Liver (tissue), 9 donors: ENCODE measurements around the gene TLE3. TPM values are rescaled to one million over a fixed set of nuclear protein-coding genes. Genes with fewer than 3 reads are reported as not detected.

Experiments
- DNase-seq: peaks from one replicate; pipeline ENCODE4 v3.0.0-alpha.2; 2017; ENCODE audit warnings: low spot score
- H3K27ac ChIP-seq, 2 donors: one replicate each; pipeline ENCODE4 v1.7.0; 2013; ENCODE audit warnings: inconsistent platforms in 2 of 2, low read length in 2 of 2, control low read depth in 1 of 2, low read depth in 1 of 2, mild to moderate bottlenecking in 1 of 2
- H3K27me3 ChIP-seq, 4 donors: one replicate each; pipeline versions ENCODE4 v1.6.1 to v1.7.0; 2013; ENCODE audit warnings: low read length in 3 of 4, inconsistent platforms in 1 of 4, mild to moderate bottlenecking in 1 of 4, moderate library complexity in 1 of 4; ENCODE audit not compliant: control insufficient read depth in 4 of 4, insufficient read depth in 4 of 4
- H3K36me3 ChIP-seq, 4 donors: one replicate each; pipeline versions ENCODE4 v1.6.1 to v1.7.0; 2013; ENCODE audit warnings: low read length in 3 of 4, mild to moderate bottlenecking in 3 of 4, low read depth in 1 of 4, moderate library complexity in 1 of 4; ENCODE audit not compliant: control insufficient read depth in 4 of 4, insufficient read depth in 3 of 4
- H3K4me1 ChIP-seq, 4 donors: one replicate each; pipeline versions ENCODE4 v1.6.1 to v1.7.0; 2013; ENCODE audit warnings: low read length in 3 of 4, mild to moderate bottlenecking in 3 of 4, moderate library complexity in 1 of 4; ENCODE audit not compliant: control insufficient read depth in 4 of 4, insufficient read depth in 4 of 4
- H3K4me3 ChIP-seq, 3 donors: one replicate each; pipeline versions ENCODE4 v1.6.1 to v1.7.0; 2013; ENCODE audit warnings: low read length in 3 of 3, control low read depth in 1 of 3, low read depth in 1 of 3, mild to moderate bottlenecking in 1 of 3
- H3K9ac ChIP-seq, 2 donors: one replicate each; pipeline ENCODE4 v1.7.0; 2013; ENCODE audit warnings: low read length in 2 of 2, mild to moderate bottlenecking in 2 of 2, moderate library complexity in 2 of 2, control low read depth in 1 of 2, low read depth in 1 of 2
- H3K9me3 ChIP-seq, 4 donors: one replicate each; pipeline versions ENCODE4 v1.6.1 to v1.7.0; 2013; ENCODE audit warnings: low read length in 3 of 4; ENCODE audit not compliant: control insufficient read depth in 4 of 4
- ATF3 ChIP-seq: IDR thresholded peaks from 2 replicates; pipeline ENCODE4 v1.6.1; 2016; ENCODE audit warnings: antibody characterized with exemption
- CTCF ChIP-seq: fragments of 150-350 bp; IDR thresholded peaks from 2 replicates; pipeline ENCODE4 v1.5.1; 2017; ENCODE audit warnings: improper control_type of control experiment, low read depth, low read length; ENCODE audit not compliant: missing input control
- EGR1 ChIP-seq, 2 donors: IDR thresholded peaks; 2 replicates each; pipeline ENCODE4 v1.6.1; 2016 to 2018; ENCODE audit warnings: antibody characterized with exemption in 2 of 2, low read depth in 2 of 2
- FOXA1 ChIP-seq: IDR thresholded peaks from 2 replicates; pipeline ENCODE4 v1.6.1; 2016; ENCODE audit warnings: antibody characterized with exemption
- FOXA2 ChIP-seq: IDR thresholded peaks from 2 replicates; pipeline ENCODE4 v1.6.1; 2016; ENCODE audit warnings: antibody characterized with exemption
- GABPA ChIP-seq, 2 donors: IDR thresholded peaks in 1 of 2; conservative IDR thresholded peaks in 1 of 2; 2 replicates each; pipeline ENCODE4 v1.6.1; 2016; ENCODE audit warnings: antibody characterized with exemption in 2 of 2, mild to moderate bottlenecking in 1 of 2, moderate library complexity in 1 of 2
- HNF4A ChIP-seq, 2 donors: conservative IDR thresholded peaks; 2 replicates each; pipeline ENCODE4 v1.6.1; 2016; ENCODE audit warnings: antibody characterized with exemption in 2 of 2, mild to moderate bottlenecking in 2 of 2
- HNF4G ChIP-seq: IDR thresholded peaks from 2 replicates; pipeline ENCODE4 v1.6.1; 2016; ENCODE audit warnings: antibody characterized with exemption
- JUND ChIP-seq, 2 donors: IDR thresholded peaks; 2 replicates each; pipeline ENCODE4 v1.6.1; 2016; ENCODE audit warnings: antibody characterized with exemption in 2 of 2
- MAX ChIP-seq: IDR thresholded peaks from 2 replicates; pipeline ENCODE4 v1.6.1; 2016; ENCODE audit warnings: antibody characterized with exemption
- NR2F2 ChIP-seq: IDR thresholded peaks from 2 replicates; pipeline ENCODE4 v1.6.1; 2016; ENCODE audit warnings: antibody characterized with exemption
- RAD21 ChIP-seq, 2 donors: IDR thresholded peaks; 2 replicates each; pipeline ENCODE4 v1.6.1; 2016; ENCODE audit warnings: antibody characterized with exemption in 2 of 2, mild to moderate bottlenecking in 2 of 2
- REST ChIP-seq: IDR thresholded peaks from 2 replicates; pipeline ENCODE4 v1.6.1; 2016; ENCODE audit warnings: antibody characterized with exemption, mild to moderate bottlenecking
- RXRA ChIP-seq, 2 donors: IDR thresholded peaks; 2 replicates each; pipeline ENCODE4 v1.6.1; 2017 to 2018; ENCODE audit warnings: antibody characterized with exemption in 2 of 2, mild to moderate bottlenecking in 1 of 2
- SP1 ChIP-seq: IDR thresholded peaks from 2 replicates; pipeline ENCODE4 v1.6.1; 2018; ENCODE audit warnings: antibody characterized with exemption, mild to moderate bottlenecking
- TAF1 ChIP-seq: conservative IDR thresholded peaks from 2 replicates; pipeline ENCODE4 v1.6.1; 2016; ENCODE audit warnings: antibody characterized with exemption, mild to moderate bottlenecking
- YY1 ChIP-seq: IDR thresholded peaks from 2 replicates; pipeline ENCODE4 v1.6.1; 2016; ENCODE audit warnings: antibody characterized with exemption, mild to moderate bottlenecking
- ZBTB33 ChIP-seq: IDR thresholded peaks from 2 replicates; pipeline ENCODE4 v1.6.1; 2016; ENCODE audit warnings: antibody characterized with exemption
- WGBS: extraction: QIAGEN DNeasy Blood & Tissue Kit; methylation state at CpG from one replicate; pipeline ENCODE4 v1.1.7; 2013; 5-methylcytosine and 5-hydroxymethylcytosine counted together
- polyA plus RNA-seq, 2 donors: library from polyadenylated mRNA; stranded (reverse) in 1 of 2; unstranded in 1 of 2; fragments of 200-250 nt in 1 of 2; fragments of >200 nt in 1 of 2; fragmentation: Nextera tagmentation in 1 of 2; extraction: Ambion mirVana in 1 of 2; gene quantifications; one replicate each; pipeline versions ENCODE4 v1.2.1 to v1.2.3, GENCODE V29; 2013 to 2015
- total RNA-seq, 2 donors: library from RNA; depleted of rRNA; stranded (reverse); fragments of >200 nt; gene quantifications; one replicate each; pipeline ENCODE4 v1.2.3, GENCODE V29; 2014
- donor health status: healthy.
- donor health status: healthy.
- donor health status: healthy.
- donor health status: healthy.
- donor health status: healthy.

Gene TLE3
- total and polyA plus RNA-seq, 4 donors, result 1.2 to 13.7 (median 8.5) TPM

- Histone ChIP-seq H3K4me1 (peaks cover 5 to 25% (median 18%) of the 10 kb centered on the region in 4 donors), H3K9ac (no peak overlapping the region), H3K27ac (peak overlapping the region; percentile 65 to 68), H3K27me3 (no peaks in the 10 kb centered on the region), H3K36me3 (no peaks in the 10 kb centered on the region), H3K9me3 (no peaks in the 10 kb centered on the region), H3K4me3 (peak overlapping the region in 1 of 3 donors; percentile 17)
- WGBS, result 46% methylated on average over 8 of the region's 8 CpGs
- DNase-seq, result no peak
- TF ChIP-seq GABPA (IDR thresholded peaks at IDR 0.05 in 1 of 2, conservative IDR thresholded peaks at IDR 0.05 in 1 of 2), result no peak
- no peak for TF ChIP-seq SP1
- peak; percentile 43 for TF ChIP-seq ATF3
- peak; percentile 46 for TF ChIP-seq REST
- TF ChIP-seq MAX, result peak; percentile 54
- peak; percentile 38 to 88 for TF ChIP-seq RXRA (IDR thresholded peaks at IDR 0.05)
- peak; percentile 28 to 47 for TF ChIP-seq RAD21 (IDR thresholded peaks at IDR 0.05)
- TF ChIP-seq CTCF, result peak; percentile 10
- TF ChIP-seq EGR1 (IDR thresholded peaks at IDR 0.05; ENCODE audit: low read depth in 2 of 2), result peak in 1 of 2 donors; percentile 23
- TF ChIP-seq NR2F2, result peak; percentile 14
- peak; percentile 75 for TF ChIP-seq YY1
- TF ChIP-seq TAF1, result no peak
- TF ChIP-seq JUND (IDR thresholded peaks at IDR 0.05), result peak in 1 of 2 donors; percentile 81
- no peak for TF ChIP-seq HNF4G
- peak; percentile 51 for TF ChIP-seq ZBTB33
- peak; percentile 51 for TF ChIP-seq FOXA2
- peak; percentile 40 to 80 for TF ChIP-seq HNF4A (conservative IDR thresholded peaks at IDR 0.05)
- peak; percentile 15 for TF ChIP-seq FOXA1
Observed at GRCh38 chr15:70121624-70122302, 24.0 kb upstream of the TLE3 start.
